Bronchial epithelial cell (primary cell): ENCODE data around the gene PTPN1. TPM values are rescaled to one million over a fixed set of nuclear protein-coding genes. Genes with fewer than 3 reads are reported as not detected.
"Not testable (repeated sequence)": the region's sequence is repeated elsewhere in the genome, so short reads cannot be mapped to it uniquely, and the experiment has no call there.

Experiments used
- DNase-seq: peaks from one replicate; pipeline ENCODE4 v3.0.0-alpha.2; 2010; ENCODE audit warnings: low read depth
- FAIRE-seq: peaks from 2 replicates; lab custom pipeline; 2011; peaks lifted over from hg19 to GRCh38; lab: Jason Lieb, UNC
- H3K27me3 ChIP-seq: 2 replicates; pipeline ENCODE4 v1.5.1; 2011; ENCODE audit warnings: low read length; ENCODE audit not compliant: control insufficient read depth, insufficient read depth
- H3K36me3 ChIP-seq: 2 replicates; pipeline ENCODE4 v1.5.1; 2011; ENCODE audit warnings: low read length; ENCODE audit not compliant: control insufficient read depth, insufficient read depth
- H3K4me3 ChIP-seq: 2 replicates; pipeline ENCODE4 v1.5.1; 2011; ENCODE audit warnings: mild to moderate bottlenecking, low read depth, low read length, control low read depth
- CTCF ChIP-seq: IDR thresholded peaks from 2 replicates; pipeline ENCODE4 v1.5.1; 2011; ENCODE audit warnings: mild to moderate bottlenecking, moderate library complexity, low read length, control low read depth, inconsistent platforms; ENCODE audit not compliant: insufficient read depth, severe bottlenecking
- total RNA-seq: library from RNA; depleted of rRNA; stranded (reverse); fragments of >200 nt; gene quantifications from 2 replicates; pipeline ENCODE4 v1.2.1, GENCODE V29; 2014

Gene PTPN1
- total RNA-seq, 1 donor from 2014 or later = 18.4 TPM

GRCh38 chr20:50506270-50506579 is 4.0 kb upstream of the PTPN1 start:
- TF ChIP-seq CTCF = peak; percentile 23
- H3K36me3 ChIP-seq = no peaks in the 10 kb centered on the region
- no peak overlapping the region for H3K4me3 ChIP-seq
- DNase-seq = no peak
- FAIRE-seq = no peak
- no peaks in the 10 kb centered on the region for H3K27me3 ChIP-seq

GRCh38 chr20:50507745-50508144 is 2.4 kb upstream of the PTPN1 start:
- not testable (repeated sequence) for H3K36me3 ChIP-seq, FAIRE-seq, DNase-seq, H3K4me3 ChIP-seq, H3K27me3 ChIP-seq

GRCh38 chr20:50508171-50508755 is 1.9 kb upstream of the PTPN1 start:
- no peak for TF ChIP-seq CTCF
- no peak overlapping the region for H3K4me3 ChIP-seq
- no peaks in the 10 kb centered on the region for H3K27me3 ChIP-seq
- FAIRE-seq = no peak
- DNase-seq = no peak
- H3K36me3 ChIP-seq = no peaks in the 10 kb centered on the region

GRCh38 chr20:50510706-50511542 is 741 bp downstream of the PTPN1 start:
- Histone ChIP-seq H3K27me3 (no peaks in the 10 kb centered on the region), H3K4me3 (peak overlapping the region; percentile 99), H3K36me3 (no peaks in the 10 kb centered on the region)
- FAIRE-seq (no peak), DNase-seq (no peak)
- no peak for TF ChIP-seq CTCF

- Histone ChIP-seq H3K27me3 (no peaks in the 10 kb centered on the region), H3K4me3 (peak overlapping the region; percentile 99), H3K36me3 (no peaks in the 10 kb centered on the region)
- DNase-seq = no peak
- FAIRE-seq = no peak
- TF ChIP-seq CTCF = no peak
Measured at GRCh38 chr20:50512323-50512722, 2.1 kb downstream of the PTPN1 start.

GRCh38 chr20:50513169-50514034 is 3.2 kb downstream of the PTPN1 start:
- no peak for TF ChIP-seq CTCF
- no peak overlapping the region for H3K4me3 ChIP-seq
- H3K27me3 ChIP-seq = no peaks in the 10 kb centered on the region
- FAIRE-seq (no peak), DNase-seq (peak; percentile 85)
- no peaks in the 10 kb centered on the region for H3K36me3 ChIP-seq
